ENCODE data around the gene UBR4.

The UBR4 gene

GRCh38 chr1:19049128-19049768, 160.8 kb downstream of the UBR4 start:
- DNase-seq: no peak

DNA sequence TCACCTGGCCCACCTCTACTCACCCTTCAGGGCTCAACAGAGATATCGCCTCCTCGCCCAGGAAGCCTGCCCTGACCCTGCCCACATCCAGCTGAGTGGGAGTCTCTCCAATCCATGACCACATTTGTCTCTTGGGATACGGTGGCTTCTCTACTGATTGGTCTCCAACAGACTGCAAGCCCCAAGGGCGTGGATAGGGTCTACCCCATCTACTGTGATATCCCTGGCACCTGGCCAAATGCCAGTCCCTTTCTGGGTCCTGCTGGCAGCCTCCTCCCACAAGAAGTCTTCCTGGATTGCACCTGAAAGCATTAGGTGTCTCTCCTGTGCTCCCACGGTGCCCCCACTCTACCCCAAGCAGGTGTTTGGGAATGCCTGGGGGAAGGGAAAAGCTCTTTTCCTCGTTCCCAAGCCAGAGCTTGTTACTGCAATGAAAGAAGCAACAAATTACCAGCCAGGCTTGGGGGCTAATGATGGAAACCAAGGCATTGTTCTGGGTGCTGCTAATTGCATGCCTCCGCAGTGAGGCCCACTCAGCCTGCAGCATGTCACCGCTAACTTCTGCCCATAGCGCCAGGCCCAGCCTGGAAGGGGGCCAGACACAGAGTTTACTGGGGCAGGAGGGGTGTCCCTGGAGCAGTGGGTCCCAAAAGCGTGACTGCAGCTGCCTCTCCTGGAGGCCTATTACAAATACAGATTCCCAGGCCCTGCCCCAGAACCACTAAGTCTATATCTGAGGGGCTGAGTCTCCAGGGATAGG, 162.9 kb downstream of the UBR4 start:
- DNase-seq: no peak

DNA sequence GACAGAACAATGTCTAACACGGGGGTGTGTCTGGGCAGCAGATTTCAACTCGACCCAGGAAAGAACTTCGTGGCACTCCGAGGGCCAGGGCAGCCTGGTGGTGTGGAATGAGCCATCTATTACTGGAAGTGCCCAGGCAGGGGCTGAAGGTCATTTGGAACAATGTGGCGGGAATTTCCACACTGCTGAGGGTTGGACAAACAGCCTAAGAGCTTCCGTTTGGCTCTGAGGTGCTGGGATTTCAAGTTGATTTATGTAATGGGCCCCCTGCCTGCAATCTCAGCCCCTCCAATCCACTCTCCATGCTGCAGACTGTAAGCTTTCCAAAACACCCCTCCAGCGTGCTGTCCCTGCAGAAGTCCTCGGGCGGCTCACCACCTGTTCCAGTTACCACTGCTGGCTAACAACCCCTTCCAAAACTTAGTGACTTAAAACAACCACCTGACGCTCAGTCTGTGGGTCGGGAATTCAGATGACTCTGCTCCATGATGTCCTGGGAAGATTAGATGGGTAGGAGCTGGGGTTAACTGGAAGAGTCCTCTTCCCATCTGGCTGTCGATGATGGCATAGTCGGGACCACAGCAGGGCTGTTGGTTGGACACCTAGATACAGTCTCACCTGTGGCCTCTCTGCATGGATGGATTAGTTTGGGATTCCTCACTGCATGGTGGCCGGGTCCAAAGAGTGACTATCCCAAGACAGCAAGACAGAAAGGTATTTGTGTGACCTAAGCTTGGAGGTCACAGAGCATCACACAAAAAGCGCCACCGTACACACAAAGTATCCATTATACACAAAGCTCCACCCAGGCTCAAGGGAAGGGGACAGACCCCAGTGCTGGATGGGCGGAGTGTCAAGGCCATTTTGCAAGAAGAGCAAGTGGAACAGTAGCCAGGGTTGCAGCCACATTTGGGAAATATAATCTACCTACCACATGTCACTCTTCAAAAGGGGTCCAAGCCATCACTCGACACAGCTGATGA, 163.9 kb downstream of the UBR4 start:
- DNase-seq: no peak

- DNase-seq: no peak
These were observed 164.9 kb downstream of the UBR4 start for GRCh38 chr1:19044975-19045831.

DNA sequence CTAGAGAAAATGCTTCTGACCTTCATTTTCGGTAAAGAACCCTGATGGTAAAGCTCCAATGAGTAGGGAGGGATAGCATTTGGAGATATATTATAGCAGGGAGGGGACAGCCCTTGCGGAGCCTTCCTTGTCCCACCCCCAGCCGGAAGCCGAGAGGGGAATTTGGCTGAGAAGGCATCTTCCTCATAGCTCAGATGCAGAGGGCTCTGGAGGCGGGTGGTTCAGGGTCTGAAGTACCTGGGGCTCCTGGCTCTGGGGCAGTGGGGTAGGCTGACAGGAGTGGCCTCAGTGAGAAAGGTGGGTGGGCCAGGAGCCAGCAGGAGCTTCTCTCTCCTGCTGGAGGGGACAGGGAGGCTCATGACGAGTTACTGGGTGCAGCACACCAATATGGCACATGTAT, 165.6 kb downstream of the UBR4 start:
- no peak for DNase-seq

GRCh38 chr1:19043579-19044443, 166.3 kb downstream of the UBR4 start:
- no peak for DNase-seq

DNA sequence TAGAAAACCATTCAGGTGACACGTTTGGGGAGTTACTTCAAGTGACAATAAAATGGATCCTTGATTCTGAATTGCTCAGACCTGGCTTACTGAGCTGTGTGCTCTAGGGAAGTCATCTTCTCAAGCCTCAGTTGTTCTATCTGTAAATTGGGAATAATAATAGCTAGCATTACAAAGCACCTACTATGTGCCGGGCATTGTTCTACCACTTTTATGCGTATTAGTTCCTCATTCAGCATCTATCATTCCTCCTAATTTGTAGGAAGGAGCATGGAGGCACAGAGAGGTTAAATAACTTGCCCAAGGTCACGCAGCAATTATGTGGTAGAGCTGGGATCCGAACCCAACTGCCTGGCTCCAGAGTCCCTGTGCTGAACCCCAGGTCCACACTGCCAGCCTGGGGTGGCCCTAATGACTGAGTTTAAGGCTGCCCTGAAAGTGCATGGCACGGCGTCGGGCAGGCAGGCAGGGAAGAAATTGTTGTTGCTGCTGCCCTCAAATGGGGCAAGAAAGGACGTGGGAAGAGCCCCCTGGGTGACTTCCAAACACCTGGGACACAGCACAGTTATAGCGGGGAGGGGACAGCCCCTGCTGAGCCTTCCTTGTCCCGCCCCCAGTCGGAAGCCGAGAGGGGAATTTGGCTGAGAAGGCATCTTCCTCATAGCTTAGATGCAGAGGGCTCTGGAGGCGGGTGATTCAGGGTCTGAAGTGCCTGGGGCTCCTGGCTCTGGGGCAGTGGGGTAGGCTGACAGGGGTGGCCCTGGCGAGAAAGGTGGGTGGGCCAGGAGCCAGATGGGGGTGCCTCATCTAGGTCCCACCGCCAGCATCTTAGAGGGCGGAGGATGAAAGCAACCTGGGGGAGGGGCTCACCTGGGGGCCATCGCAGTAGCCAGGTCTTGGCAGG, 167.1 kb downstream of the UBR4 start:
- no peak for DNase-seq

GRCh38 chr1:19040010-19040680, 169.9 kb downstream of the UBR4 start:
- DNase-seq: no peak

DNA sequence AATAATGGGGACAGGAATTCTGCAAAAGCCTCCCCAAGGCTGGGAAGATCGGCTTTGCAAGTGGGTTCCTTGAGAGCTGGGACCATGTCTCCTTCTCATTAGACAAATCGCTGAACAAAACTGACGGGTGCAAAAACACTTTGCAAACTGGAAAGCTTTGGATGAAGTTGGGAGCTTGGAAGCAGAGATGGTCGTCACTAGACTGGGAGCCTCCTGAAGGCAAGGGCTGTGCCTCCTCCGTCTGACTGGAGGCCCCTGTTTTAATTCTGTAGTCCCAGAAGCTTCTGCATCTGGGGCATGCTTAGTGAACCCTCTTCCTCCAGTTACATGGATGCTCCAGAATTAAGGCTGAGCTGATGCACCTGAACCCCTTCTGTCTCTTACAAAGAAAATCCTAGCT, 171.3 kb downstream of the UBR4 start:
- no peak for DNase-seq

GRCh38 chr1:19038096-19038495, 172.0 kb downstream of the UBR4 start:
- no peak for DNase-seq

DNA sequence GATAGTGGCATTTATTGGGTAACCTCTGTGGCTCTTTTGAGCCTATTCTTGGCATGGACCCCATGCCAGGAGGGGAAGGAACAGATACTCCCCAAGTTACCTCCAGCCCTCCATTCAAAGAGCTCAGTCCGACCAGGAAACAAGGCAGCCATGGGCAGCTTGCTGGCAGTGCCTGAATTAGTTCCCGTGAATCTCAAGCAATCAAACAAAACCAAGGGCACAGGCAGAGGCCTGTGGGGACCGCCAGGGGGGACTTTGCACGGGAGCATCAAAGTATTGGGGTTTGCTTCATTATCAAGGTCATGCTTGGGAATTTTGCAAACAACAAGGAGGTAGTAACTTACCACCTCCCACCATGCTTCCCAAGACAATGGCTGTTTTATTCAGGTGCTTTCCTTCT, 172.4 kb downstream of the UBR4 start:
- no peak for DNase-seq

GRCh38 chr1:19036813-19037605, 173.1 kb downstream of the UBR4 start:
- DNase-seq: no peak

GRCh38 chr1:19036041-19036812, 173.8 kb downstream of the UBR4 start:
- no peak for DNase-seq

DNA sequence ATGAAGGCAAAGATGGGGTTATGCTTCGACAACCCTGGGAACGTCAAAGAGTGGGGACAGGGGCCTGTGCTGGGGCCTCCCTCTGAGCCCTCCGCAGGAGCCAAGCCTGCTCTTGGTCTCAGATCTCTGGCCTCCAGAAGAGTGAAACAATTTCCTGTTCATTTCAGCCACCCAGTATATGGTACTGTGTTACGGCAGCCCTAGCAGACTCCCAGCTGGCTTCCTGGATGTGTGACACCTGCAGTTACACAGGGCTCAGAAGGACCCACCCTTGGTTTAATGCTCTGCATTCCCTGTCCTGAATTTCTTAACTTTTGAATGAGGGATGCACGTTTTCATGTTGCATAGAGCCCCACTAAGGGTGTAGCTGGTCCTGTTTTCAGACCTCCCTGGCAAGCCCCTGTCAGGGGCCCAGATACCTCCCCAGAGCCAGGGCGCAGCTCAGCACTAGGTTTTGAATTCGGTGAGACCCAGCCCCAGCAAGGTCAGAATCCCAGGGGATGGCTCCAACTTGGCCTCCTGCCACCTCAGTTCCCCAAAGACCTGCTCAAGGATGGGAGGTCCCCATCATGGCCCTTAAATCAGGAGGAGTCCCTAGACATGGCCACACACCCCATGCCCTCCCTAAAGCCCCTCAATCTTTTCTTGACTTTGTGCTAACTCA, 174.6 kb downstream of the UBR4 start:
- no peak for DNase-seq

DNA sequence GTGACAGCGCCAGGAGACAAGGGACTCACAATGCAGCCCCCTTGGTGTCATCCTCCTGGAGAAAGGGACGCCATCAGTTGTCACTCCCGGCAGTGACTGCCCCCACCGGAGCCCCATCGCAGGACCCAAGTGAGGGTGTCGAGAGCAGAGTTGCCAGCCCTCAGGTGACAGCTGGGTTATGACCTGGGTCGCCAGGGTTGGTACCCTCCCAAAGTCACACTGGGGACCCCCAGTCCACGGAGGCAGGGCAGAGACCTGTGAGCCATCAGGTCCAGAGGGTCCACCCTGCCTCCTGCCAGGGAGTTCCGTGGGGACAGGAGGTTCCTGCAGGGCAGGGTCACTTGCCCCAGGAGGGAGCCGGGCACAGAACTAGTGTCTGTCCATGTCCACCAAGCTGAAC, 175.3 kb downstream of the UBR4 start:
- DNase-seq: no peak

DNA sequence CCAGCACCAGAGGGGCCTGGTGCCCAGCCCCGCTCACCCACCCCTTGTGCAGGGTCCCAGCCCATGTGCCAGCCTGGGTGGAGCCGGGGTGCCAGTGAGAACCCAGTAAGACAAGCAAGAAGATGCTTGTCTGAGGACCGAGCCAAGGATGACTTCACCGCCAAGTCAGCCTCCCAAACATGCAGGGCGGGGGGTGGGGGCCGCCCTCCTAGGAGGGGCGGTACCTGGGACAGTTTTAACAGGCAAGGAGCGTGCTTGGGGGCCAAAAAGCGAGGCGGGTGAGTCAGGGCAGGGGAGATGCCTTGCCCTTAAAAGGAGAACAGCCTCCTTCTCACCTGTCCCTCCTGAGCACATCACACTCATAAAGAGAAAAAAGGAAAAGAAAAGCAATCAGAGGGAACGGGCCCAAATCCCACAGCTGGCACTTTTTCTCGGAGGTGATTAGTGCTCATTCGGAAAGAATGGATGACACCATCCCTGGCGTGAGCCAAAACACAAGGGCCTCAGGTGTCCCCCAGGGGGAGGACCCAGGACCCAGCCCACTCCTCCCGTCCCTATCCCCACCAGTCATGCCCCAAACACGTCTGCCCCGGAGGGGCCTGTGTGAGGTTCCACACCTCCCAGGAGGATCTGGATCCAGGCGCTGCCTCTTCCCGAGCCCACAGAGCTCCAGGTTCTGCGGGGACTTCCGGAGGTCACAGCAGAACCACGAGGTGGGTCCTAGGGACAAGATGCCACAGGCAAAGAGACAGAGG, 176.0 kb downstream of the UBR4 start:
- DNase-seq: no peak

GRCh38 chr1:19033515-19033839, 176.6 kb downstream of the UBR4 start:
- DNase-seq: no peak
